ENCODE data around the gene IRX4.
"Not testable (repeated sequence)": the region's sequence is repeated elsewhere in the genome, so short reads cannot be mapped to it uniquely, and the experiment has no call there.

IRX4 gene

GRCh38 chr5:1877103-1878049 is 5.3 kb downstream of the IRX4 start:
- no peak for DNase-seq

DNA sequence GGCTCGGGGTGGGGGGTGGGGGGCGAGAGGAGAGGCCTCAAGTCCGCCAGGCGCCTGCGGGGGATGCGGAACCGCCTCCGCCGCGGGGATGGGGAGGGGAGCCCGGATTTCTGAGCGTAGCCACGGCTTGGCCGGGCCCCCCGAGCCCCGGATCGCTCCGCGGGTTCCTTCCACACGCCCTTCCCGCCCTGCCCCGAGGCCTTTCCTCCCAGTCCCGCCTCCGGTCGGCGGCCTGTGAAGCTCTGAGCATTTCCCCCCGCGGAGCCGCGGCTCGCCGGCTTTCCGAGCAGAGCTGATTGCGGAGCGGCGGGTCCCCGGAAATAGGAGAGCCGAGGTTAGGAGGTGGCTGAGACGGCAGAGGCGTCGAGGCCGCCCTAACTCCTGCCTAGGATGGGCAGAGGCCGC is 6.1 kb downstream of the IRX4 start:
- DNase-seq = no peak

- no peak for DNase-seq
Measured at GRCh38 chr5:1875843-1876659, 6.7 kb downstream of the IRX4 start.

- no peak for DNase-seq
Measured at GRCh38 chr5:1875281-1875842, 7.4 kb downstream of the IRX4 start.

GRCh38 chr5:1874771-1875220 is 7.9 kb downstream of the IRX4 start:
- DNase-seq = no peak

DNA sequence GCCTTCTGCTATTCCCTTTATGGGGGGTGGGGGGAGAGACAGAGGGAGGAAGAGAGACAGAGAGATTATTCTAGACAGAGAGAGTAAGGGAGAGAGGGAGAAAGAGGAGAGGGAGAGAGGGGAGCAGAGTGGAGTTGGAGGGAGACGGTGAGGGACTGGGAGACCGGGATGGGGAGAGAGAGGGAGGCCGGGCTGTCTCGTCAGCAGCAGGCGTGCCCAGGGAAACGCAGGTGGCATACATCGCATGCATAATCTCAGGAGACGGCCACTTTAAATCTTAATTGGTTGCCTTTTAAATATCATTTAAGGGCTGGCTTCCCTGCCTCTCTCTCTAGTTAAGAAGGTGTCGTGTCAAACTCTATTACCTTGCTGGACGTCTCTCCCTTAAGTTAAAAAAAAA is 8.4 kb downstream of the IRX4 start:
- no peak for DNase-seq

- no peak for DNase-seq
Measured at GRCh38 chr5:1873243-1873959, 9.3 kb downstream of the IRX4 start.

- DNase-seq = no peak
Measured at GRCh38 chr5:1871441-1871840, 11.3 kb downstream of the IRX4 start.

DNA sequence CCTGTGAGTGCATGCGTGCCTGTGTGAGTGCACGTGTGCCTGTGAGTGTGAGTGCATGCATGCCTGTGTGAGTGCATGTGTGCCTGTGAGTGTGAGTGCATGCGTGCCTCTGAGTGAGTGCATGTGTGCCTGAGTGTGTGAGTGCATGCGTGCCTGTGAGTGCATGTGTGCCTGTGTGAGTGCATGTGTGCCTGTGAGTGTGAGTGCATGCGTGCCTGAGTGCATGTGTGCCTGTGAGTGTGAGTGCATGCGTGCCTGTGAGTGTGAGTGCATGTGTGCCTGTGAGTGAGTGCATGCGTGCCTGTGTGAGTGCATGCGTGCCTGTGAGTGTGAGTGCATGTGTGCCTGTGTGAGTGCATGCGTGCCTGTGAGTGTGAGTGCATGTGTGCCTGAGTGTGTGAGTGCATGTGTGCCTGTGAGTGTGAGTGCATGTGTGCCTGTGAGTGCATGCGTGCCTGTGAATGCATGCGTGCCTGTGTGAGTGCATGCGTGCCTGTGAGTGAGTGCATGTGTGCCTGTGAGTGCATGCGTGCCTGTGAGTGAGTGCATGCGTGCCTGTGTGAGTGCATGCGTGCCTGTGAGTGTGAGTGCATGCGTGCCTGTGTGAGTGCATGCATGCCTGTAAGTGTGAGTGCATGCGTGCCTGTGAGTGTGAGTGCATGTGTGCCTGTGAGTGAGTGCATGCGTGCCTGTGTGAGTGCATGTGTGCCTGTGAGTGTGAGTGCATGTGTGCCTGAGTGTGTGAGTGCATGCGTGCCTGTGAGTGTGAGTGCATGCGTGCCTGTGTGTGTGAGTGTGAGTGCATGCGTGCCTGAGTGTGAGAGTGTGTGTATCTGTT is 12.1 kb downstream of the IRX4 start:
- DNase-seq = not testable (repeated sequence)

DNA sequence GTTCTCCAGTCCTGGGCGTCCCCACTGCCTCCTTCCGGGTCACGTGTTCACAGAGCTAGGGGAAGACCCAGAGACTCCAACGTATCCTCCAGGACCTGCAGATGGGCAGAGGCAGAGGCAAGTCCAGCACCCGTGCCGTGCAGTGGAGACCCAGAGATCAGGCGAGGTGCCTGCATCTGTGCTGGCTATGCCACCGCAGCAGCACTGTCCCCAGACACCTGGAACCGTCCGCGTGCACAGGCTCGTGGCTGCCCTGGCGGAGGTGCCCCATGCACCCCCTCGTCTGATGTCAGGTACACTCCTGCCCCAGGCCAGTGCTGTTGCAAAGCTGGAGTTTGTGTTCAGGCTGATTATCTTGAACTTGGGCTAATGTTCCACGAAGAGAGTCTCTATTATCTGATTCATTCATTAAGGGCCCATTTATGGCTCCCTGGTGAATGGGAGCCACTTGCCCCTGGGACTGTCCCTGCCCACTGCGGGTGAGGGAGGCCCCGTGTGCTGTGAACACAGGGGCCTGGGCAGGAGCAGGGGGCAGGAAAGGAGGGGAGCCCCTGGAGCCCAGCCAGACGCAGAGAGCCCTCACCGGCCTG is 13.7 kb downstream of the IRX4 start:
- DNase-seq = no peak

DNA sequence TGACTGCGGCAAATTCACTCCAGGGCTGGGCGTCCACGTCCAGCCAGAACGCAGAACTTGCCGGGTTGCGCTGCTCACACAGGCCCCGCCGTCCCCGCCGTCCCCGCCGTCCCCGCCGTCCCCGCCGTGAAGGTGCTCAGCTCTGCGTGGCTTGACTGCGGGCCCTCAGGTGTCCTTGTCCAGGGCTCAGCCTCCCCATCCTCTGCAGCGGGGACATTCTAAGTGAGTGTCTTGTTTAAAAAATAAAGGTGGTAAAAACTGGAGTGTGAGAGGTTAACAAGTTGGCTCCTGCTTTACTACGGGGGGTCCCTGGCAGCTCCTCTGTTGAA is 14.9 kb downstream of the IRX4 start:
- no peak for DNase-seq

DNA sequence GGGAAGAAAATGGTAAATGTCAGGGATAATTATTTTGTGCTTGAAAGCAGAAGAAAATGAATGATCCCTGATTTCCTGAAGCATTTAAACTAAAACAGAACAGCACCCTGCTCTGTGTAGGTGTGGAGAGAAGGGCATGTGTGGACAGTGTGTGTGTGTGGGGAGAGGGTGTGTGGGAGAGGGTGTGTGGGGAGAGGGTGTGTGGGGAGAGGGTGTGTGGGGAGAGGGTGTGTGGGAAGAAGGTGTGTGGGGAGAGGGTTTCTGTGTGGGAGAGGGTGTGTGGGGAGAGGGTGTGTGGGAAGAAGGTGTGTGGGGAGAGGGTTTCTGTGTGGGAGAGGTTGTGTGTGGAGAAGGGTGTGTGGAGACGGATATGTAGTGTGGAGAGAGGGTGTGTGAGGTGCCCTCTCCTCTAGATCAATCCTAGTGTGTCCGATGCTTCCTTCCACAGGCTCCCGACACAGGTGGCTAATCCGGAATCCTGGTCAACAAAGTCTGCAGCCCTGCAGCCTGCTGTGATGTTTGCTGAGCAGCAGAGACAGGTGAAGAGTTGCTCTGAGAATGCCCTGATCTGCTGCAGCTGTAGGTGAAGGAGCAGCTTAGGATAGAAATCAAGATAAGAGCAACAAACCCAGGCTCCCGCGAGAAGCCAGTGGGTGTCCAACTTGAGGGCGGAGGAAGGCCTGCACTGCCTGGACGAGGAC is 15.5 kb downstream of the IRX4 start:
- no peak for DNase-seq

DNA sequence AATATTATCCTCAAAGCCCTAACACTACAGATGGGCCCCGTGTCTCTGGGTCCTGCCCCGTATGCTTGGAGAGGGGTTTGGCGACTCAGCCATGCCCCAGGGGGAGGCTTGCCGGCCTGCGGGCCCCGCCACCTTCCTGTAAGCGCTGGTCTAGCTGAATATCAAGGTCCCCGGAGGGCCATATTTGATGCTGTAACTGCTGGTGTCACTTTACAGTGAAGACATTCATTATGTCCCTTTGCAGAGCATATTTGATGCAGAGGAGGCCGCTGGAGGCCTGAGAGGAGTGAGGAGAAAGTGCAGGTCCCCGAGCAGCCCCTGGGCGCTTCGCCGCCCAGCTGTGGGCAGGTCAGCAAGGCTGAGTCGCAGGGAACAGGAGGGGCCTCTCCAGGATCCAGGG is 16.8 kb downstream of the IRX4 start:
- DNase-seq = no peak

DNA sequence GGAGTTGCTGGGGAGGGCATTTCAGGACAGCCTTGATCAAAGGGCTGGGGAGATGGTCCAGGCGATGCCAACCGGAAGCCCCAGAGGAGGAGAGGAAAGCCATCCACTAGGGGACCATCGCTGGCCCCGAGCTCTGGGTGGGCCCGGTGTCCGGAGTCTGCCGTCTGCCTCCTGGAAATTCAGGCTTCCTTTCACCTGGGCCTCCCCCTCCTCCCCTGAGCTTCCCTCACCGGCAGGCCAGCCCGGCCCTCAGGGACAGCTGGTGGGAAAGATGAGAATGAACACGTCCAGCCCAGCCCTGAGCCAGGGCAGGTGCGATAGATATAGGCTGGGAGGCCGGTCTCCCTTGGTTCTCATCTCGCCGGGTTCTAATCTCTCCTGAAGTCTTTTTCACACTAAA is 17.2 kb downstream of the IRX4 start:
- no peak for DNase-seq

DNA sequence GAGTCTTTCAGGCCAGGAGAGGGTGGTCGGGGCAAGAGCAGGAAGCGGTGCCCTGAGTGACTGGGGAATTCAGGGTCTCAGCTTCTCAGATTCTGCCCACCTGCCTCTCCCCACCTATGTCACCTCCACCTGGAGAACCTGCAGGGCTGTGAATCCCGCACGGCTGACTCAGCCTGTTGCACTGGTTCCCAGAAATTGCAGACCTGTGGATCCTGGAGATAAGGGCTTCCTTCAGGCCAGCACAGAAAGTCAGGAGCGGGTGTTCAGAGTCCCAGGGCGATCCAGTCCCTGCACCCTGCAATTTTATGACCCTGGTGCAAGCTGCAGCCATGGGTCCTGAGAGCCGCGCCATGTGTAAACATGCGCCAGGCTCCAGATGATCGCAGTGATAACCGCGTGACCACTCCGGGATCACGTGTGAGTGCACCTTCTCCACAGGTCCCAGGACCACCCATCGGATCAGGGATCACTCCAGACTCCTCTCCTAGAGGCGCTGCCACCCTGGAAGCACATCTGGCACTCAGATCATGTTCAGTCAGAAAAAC is 17.8 kb downstream of the IRX4 start:
- no peak for DNase-seq

- no peak for DNase-seq
Measured at GRCh38 chr5:1860949-1861348, 21.8 kb downstream of the IRX4 start.

DNA sequence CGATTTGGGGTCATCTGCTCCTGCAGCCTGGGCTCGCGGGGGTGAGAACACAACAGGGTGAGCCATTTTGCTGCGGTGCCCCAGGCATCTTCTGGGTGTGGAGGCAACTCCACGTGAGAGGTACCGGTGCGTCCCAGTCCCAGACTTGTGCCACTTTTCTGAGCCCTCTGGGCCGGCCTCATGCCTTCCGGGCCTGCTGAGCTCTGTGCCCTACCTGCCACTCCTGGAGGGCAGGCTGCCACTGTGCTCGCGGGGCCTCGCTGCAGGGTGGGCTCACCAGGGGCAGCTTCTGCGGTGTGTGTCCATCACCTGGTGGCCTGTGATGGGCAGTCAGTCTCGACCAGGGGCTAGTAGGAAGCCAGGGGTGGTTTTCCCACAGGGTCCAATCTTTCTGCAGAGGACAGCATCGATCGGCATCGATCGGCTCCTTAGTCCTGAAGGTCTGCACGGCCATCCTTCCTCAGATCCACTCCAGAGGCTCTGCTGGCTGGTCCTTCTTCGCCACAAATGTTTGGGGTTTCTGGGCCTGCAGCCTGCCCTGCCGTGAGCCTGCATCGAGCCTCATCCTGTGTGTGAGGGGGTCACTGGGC is 22.6 kb downstream of the IRX4 start:
- no peak for DNase-seq

GRCh38 chr5:1859099-1859498 is 23.6 kb downstream of the IRX4 start:
- DNase-seq = no peak

- DNase-seq = no peak
Measured at GRCh38 chr5:1858436-1858835, 24.3 kb downstream of the IRX4 start.

DNA sequence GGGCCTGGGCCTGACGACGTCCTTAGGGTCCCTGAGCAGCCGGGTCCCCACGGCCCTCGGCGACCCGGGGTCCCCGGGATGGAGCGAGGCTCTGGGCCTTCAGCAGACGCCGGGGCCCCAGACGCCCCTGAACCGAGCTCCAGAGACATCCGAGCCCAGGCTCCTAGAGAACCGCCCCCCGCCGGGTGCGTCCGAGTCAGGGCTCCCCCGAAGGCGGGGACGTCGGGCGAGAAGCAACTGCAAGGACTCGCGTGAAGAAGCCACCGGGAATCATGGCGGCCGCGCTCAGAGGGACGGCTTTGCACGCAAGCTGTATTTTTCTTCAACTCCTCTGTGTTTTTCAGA is 25.5 kb downstream of the IRX4 start:
- DNase-seq = no peak
